Smooth muscle cell (in vitro differentiated cells): Measurements from ENCODE around the gene SVBP. TPM values are rescaled to one million over a fixed set of nuclear protein-coding genes. Genes with fewer than 3 reads are reported as not detected.

Experiments
- DNase-seq: peaks from one replicate; lab custom pipeline; 2025; ENCODE audit not compliant: unreplicated experiment; lab: John Stamatoyannopoulos, UW
- H2AFZ ChIP-seq: fragments of 200-600 bp; sonication (generic); 2 replicates; pipeline ENCODE4 v1.6.0; 2016; ENCODE audit warnings: antibody characterized with exemption, low read depth, mild to moderate bottlenecking
- H3F3A ChIP-seq: fragments of 200-600 bp; sonication (generic); 2 replicates; pipeline ENCODE4 v1.6.0; 2017; ENCODE audit warnings: antibody characterized with exemption, low read depth
- H3K27ac ChIP-seq: fragments of 200-600 bp; sonication (generic); 2 replicates; pipeline ENCODE4 v1.5.1; 2016; ENCODE audit warnings: low read depth, mild to moderate bottlenecking
- H3K27me3 ChIP-seq: fragments of 200-600 bp; sonication (generic); 2 replicates; pipeline ENCODE4 v1.6.1; 2016; ENCODE audit warnings: low read depth, mild to moderate bottlenecking
- H3K36me3 ChIP-seq: fragments of 200-600 bp; sonication (generic); 2 replicates; pipeline ENCODE4 v1.5.1; 2016; ENCODE audit warnings: low read depth
- H3K4me1 ChIP-seq: fragments of 200-600 bp; sonication (generic); 2 replicates; pipeline ENCODE4 v1.5.1; 2016; ENCODE audit warnings: low read depth
- H3K4me2 ChIP-seq: fragments of 200-600 bp; sonication (generic); 2 replicates; pipeline ENCODE4 v1.6.0; 2016; ENCODE audit warnings: mild to moderate bottlenecking
- H3K4me3 ChIP-seq: fragments of 200-600 bp; sonication (generic); 2 replicates; pipeline ENCODE4 v1.5.1; 2016; ENCODE audit warnings: mild to moderate bottlenecking
- H3K79me2 ChIP-seq: fragments of 200-600 bp; sonication (generic); 2 replicates; pipeline ENCODE4 v1.6.0; 2016; ENCODE audit warnings: low read depth, mild to moderate bottlenecking
- H3K9ac ChIP-seq: fragments of 200-600 bp; sonication (generic); 2 replicates; pipeline ENCODE4 v1.6.0; 2016; ENCODE audit warnings: low read depth
- H3K9me3 ChIP-seq: fragments of 200-600 bp; sonication (generic); replicated peaks from 2 replicates; pipeline ENCODE4 v1.5.1; 2016; ENCODE audit warnings: low read depth
- H4K20me1 ChIP-seq: fragments of 200-600 bp; sonication (generic); 2 replicates; pipeline ENCODE4 v1.6.0; 2016; ENCODE audit warnings: low read depth
- CTCF ChIP-seq: fragments of 200-600 bp; sonication (generic); IDR thresholded peaks from 2 replicates; pipeline ENCODE4 v1.5.1; 2017; ENCODE audit warnings: borderline replicate concordance, mild to moderate bottlenecking, antibody characterized with exemption; ENCODE audit not compliant: insufficient read depth, poor library complexity, severe bottlenecking
- WGBS: methylation state at CpG from one replicate; pipeline ENCODE4 v1.1.7; 2016; ENCODE audit warnings: low lambda C conversion rate; 5-methylcytosine and 5-hydroxymethylcytosine counted together
- polyA plus RNA-seq: library from polyadenylated mRNA; unstranded; fragments of >200 nt; fragmentation: Nextera tagmentation; extraction: Ambion mirVana; gene quantifications from 2 replicates; pipeline ENCODE4 v1.2.1, GENCODE V29; 2016
- total RNA-seq: library from RNA; depleted of rRNA; stranded (reverse); fragments of >200 nt; gene quantifications from 2 replicates; pipeline ENCODE4 v1.2.3, GENCODE V29; 2014

Gene SVBP
- total and polyA plus RNA-seq, 2 experiments from 2014 or later = 31.5 to 32.5 TPM

GRCh38 chr1:42773420-42773819, 43.8 kb downstream of the SVBP start:
- no peak for DNase-seq
- Histone ChIP-seq H3K4me1 (peaks cover 1% of the 10 kb centered on the region), H3K79me2 (peaks cover 45% of the 10 kb centered on the region), H3K36me3 (no peaks in the 10 kb centered on the region), H3K4me2 (no peak overlapping the region), H2AFZ (no peak overlapping the region), H3F3A (no peaks in the 10 kb centered on the region), H3K27me3 (no peaks in the 10 kb centered on the region), H3K4me3 (no peak overlapping the region), H4K20me1 (peaks cover 42% of the 10 kb centered on the region), H3K27ac (no peak overlapping the region), H3K9me3 (no peaks in the 10 kb centered on the region), H3K9ac (no peak overlapping the region)
- TF ChIP-seq CTCF = no peak
- WGBS = 77% methylated on average over 2 of the region's 2 CpGs

- Histone ChIP-seq H3K4me3 (no peak overlapping the region), H4K20me1 (peaks cover 40% of the 10 kb centered on the region), H3K36me3 (no peaks in the 10 kb centered on the region), H3K9me3 (no peaks in the 10 kb centered on the region), H3K9ac (no peak overlapping the region), H3K27me3 (no peaks in the 10 kb centered on the region), H3K4me1 (peaks cover 9% of the 10 kb centered on the region), H3K4me2 (no peak overlapping the region), H3K79me2 (peaks cover 74% of the 10 kb centered on the region), H3F3A (peaks cover 7% of the 10 kb centered on the region), H2AFZ (no peak overlapping the region), H3K27ac (no peak overlapping the region)
- DNase-seq = no peak
- WGBS = 96% methylated on average over 3 of the region's 3 CpGs
- no peak for TF ChIP-seq CTCF
Measured at GRCh38 chr1:42769811-42770210, 47.4 kb downstream of the SVBP start.

- DNase-seq = no peak
- TF ChIP-seq CTCF = no peak
- Histone ChIP-seq H3K27ac (no peak overlapping the region), H3K36me3 (no peaks in the 10 kb centered on the region), H3K9ac (peak overlapping the region; percentile 79), H3K79me2 (peaks cover 87% of the 10 kb centered on the region), H3K4me3 (peak overlapping the region; percentile 79), H3K4me1 (peaks cover 9% of the 10 kb centered on the region), H2AFZ (no peak overlapping the region), H3K27me3 (no peaks in the 10 kb centered on the region), H3F3A (peaks cover 7% of the 10 kb centered on the region), H4K20me1 (peaks cover 46% of the 10 kb centered on the region), H3K4me2 (peak overlapping the region; percentile 92), H3K9me3 (no peaks in the 10 kb centered on the region)
- WGBS = 83% methylated on average over 2 of the region's 2 CpGs
Measured at GRCh38 chr1:42768172-42768571, 49.0 kb downstream of the SVBP start.

GRCh38 chr1:42767510-42768000, 49.6 kb downstream of the SVBP start:
- peak overlapping the region; percentile 68 for H2AFZ ChIP-seq

More at GRCh38 chr1:42767510-42768000, 49.6 kb downstream of the SVBP start:
- TF ChIP-seq CTCF = no peak
- Histone ChIP-seq H4K20me1 (peaks cover 46% of the 10 kb centered on the region), H3K9ac (peak overlapping the region; percentile 79), H3K4me2 (peak overlapping the region; percentile 92), H3K4me3 (peak overlapping the region; percentile 79), H3K27ac (peak overlapping the region; percentile 50), H3K79me2 (peaks cover 91% of the 10 kb centered on the region), H3K36me3 (no peaks in the 10 kb centered on the region), H3F3A (peaks cover 7% of the 10 kb centered on the region), H3K9me3 (no peaks in the 10 kb centered on the region), H3K27me3 (no peaks in the 10 kb centered on the region), H3K4me1 (peaks cover 9% of the 10 kb centered on the region)
- 10% methylated on average over 13 of the region's 23 CpGs for WGBS
- no peak for DNase-seq
